D721Med (cell line): ENCODE measurements around the gene DCLK2.

Source experiments
- DNase-seq: peaks from one replicate; pipeline ENCODE4 v3.0.0; 2011; ENCODE audit warnings: low spot score; ENCODE audit not compliant: insufficient read length
- FAIRE-seq: peaks from 2 replicates; lab custom pipeline; 2011; peaks lifted over from hg19 to GRCh38; lab: Jason Lieb, UNC
- CTCF ChIP-seq: IDR thresholded peaks from 2 replicates; pipeline ENCODE4 v1.5.1; 2012; ENCODE audit warnings: mild to moderate bottlenecking, control low read depth; ENCODE audit not compliant: insufficient read depth; ENCODE audit errors: missing control alignments

Gene DCLK2

GRCh38 chr4:150123796-150124677 is 45.8 kb downstream of the DCLK2 start:
- FAIRE-seq: no peak
- no peak for DNase-seq
- TF ChIP-seq CTCF: no peak

GRCh38 chr4:150126201-150126863 is 48.1 kb downstream of the DCLK2 start:
- no peak for TF ChIP-seq CTCF
- FAIRE-seq: no peak
- DNase-seq: no peak

GRCh38 chr4:150126864-150127203 is 48.6 kb downstream of the DCLK2 start:
- DNase-seq: no peak
- FAIRE-seq: no peak
- no peak for TF ChIP-seq CTCF

- TF ChIP-seq CTCF: no peak
- DNase-seq (no peak), FAIRE-seq (no peak)
Observed at GRCh38 chr4:150127757-150128156, 49.5 kb downstream of the DCLK2 start.

- FAIRE-seq (no peak), DNase-seq (no peak)
- no peak for TF ChIP-seq CTCF
Observed at GRCh38 chr4:150130933-150131332, 52.7 kb downstream of the DCLK2 start.

- no peak for TF ChIP-seq CTCF
- no peak for DNase-seq
- no peak for FAIRE-seq
Observed at GRCh38 chr4:150131581-150132228, 53.5 kb downstream of the DCLK2 start.
